ENCODE results near the gene ADD2.

The ADD2 gene

DNA sequence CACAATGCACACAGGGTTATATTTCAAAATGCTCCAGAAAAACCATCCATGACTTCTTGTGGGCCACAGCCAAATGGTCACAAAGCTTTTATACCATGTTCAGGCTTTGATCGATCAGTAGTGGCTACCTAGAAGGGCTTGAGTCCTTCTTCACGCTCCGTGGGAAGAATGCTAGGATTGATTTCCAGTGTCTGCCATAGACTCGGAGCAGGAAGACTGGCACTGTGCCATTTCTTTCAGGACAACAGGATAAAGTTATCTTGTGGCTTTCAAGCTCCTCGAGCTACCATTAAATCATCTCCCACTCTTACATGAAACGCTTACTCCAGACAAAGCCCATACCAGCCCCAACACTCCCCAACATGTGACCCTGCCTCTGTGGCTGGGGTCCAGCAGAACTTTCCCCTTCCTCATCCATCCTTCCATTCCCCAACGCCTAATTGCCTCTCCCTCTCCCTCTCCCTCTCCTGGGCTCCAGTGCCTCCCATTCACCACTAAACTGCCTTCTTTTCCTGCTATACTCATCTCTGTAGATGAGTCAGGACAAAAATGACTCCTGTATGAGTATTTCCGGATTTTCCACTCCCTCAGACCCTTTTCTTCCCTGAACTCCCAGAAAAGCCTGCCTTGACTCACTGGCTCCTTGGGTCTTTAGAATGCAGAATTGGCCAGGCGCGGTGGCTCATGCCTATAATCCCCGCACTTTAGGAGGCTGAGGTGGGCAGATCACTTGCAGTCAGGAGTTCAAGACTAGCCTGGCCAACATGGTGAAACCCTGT lies 40.9 kb downstream of the ADD2 start:
- no peak overlapping the region for H3K4me3 ChIP-seq (ENCODE audit: low read depth, low read length)
- TF ChIP-seq, protein P1, sequence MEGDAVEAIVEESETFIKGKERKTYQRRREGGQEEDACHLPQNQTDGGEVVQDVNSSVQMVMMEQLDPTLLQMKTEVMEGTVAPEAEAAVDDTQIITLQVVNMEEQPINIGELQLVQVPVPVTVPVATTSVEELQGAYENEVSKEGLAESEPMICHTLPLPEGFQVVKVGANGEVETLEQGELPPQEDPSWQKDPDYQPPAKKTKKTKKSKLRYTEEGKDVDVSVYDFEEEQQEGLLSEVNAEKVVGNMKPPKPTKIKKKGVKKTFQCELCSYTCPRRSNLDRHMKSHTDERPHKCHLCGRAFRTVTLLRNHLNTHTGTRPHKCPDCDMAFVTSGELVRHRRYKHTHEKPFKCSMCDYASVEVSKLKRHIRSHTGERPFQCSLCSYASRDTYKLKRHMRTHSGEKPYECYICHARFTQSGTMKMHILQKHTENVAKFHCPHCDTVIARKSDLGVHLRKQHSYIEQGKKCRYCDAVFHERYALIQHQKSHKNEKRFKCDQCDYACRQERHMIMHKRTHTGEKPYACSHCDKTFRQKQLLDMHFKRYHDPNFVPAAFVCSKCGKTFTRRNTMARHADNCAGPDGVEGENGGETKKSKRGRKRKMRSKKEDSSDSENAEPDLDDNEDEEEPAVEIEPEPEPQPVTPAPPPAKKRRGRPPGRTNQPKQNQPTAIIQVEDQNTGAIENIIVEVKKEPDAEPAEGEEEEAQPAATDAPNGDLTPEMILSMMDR (IDR thresholded peaks at IDR 0.05; ENCODE audit: low read depth, low read length), result no peak
- TF ChIP-seq MYC (IDR thresholded peaks at IDR 0.05; ENCODE audit: low read depth, low read length) (no peak), POLR2A (IDR thresholded peaks at IDR 0.05; ENCODE audit: extremely low read depth, insufficient read length) (no peak)
- TF ChIP-seq, protein P2, sequence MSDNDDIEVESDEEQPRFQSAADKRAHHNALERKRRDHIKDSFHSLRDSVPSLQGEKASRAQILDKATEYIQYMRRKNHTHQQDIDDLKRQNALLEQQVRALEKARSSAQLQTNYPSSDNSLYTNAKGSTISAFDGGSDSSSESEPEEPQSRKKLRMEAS (IDR thresholded peaks at IDR 0.05; ENCODE audit: low read depth, low read length), result no peak
- no peak for DNase-seq (ENCODE audit: low read depth)

GRCh38 chr2:70725505-70725904 lies 42.5 kb downstream of the ADD2 start:
- no peak for TF ChIP-seq POLR2A (IDR thresholded peaks at IDR 0.05; ENCODE audit: extremely low read depth, insufficient read length)
- TF ChIP-seq, protein P2 (IDR thresholded peaks at IDR 0.05; ENCODE audit: low read depth, low read length), result no peak
- no peak for TF ChIP-seq MYC (IDR thresholded peaks at IDR 0.05; ENCODE audit: low read depth, low read length)
- TF ChIP-seq, protein P1 (IDR thresholded peaks at IDR 0.05; ENCODE audit: low read depth, low read length), result no peak
- DNase-seq (ENCODE audit: low read depth), result no peak
- no peak overlapping the region for H3K4me3 ChIP-seq (ENCODE audit: low read depth, low read length)

DNA sequence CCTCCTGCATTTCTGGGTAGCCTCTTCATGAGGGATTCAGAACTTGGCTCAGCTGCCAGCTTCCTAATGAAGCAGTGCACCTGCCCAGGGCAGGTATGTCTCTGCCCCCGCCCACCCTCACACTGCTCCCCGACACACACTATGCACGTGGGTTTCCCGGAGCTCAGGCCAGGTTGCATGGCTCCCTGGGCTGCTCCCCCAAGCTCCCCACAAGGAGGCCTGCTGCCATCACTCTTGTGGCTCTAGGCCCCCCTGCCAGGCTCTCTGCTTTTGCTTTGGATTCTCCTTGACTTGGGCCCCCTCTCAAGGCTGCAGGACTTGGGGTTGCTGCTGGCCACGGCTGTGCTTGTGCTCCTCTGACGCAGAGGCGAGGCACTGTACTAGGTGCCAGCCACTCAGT lies 43.6 kb downstream of the ADD2 start:
- TF ChIP-seq, protein P1 (IDR thresholded peaks at IDR 0.05; ENCODE audit: low read depth, low read length), result no peak
- H3K4me3 ChIP-seq (ENCODE audit: low read depth, low read length), result no peak overlapping the region
- no peak for DNase-seq (ENCODE audit: low read depth)

GRCh38 chr2:70723286-70723885 lies 44.6 kb downstream of the ADD2 start:
- H3K4me3 ChIP-seq (ENCODE audit: low read depth, low read length), result no peak overlapping the region
- TF ChIP-seq, protein P1 (IDR thresholded peaks at IDR 0.05; ENCODE audit: low read depth, low read length), result no peak
- no peak for TF ChIP-seq MYC (IDR thresholded peaks at IDR 0.05; ENCODE audit: low read depth, low read length)
- TF ChIP-seq POLR2A (IDR thresholded peaks at IDR 0.05; ENCODE audit: extremely low read depth, insufficient read length), result no peak
- TF ChIP-seq, protein P2 (IDR thresholded peaks at IDR 0.05; ENCODE audit: low read depth, low read length), result no peak
- DNase-seq (ENCODE audit: low read depth), result no peak

DNA sequence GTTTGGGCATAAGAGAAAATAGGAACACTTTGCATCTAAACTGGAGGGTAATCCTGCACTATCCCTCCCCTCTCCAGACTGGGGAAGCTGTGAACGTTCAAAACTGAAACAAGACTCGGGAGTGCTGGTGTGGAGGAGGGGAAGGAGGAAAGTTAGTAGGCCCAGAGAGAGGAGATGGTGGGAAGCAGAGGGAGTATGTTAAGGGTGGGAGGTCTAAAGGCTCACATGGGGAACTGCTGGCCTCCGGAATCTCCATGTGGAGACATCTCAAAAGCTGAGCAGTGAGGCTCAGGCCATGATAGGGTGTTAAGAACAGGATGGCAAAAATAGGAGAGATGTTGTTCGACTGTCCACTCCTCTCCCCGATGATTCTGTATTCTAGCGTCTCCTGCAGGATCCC lies 47.9 kb downstream of the ADD2 start:
- no peak overlapping the region for H3K4me3 ChIP-seq (ENCODE audit: low read depth, low read length)
- TF ChIP-seq, protein P2 (IDR thresholded peaks at IDR 0.05; ENCODE audit: low read depth, low read length), result no peak
- no peak for TF ChIP-seq MYC (IDR thresholded peaks at IDR 0.05; ENCODE audit: low read depth, low read length)
- TF ChIP-seq, protein P1 (IDR thresholded peaks at IDR 0.05; ENCODE audit: low read depth, low read length), result no peak
- DNase-seq (ENCODE audit: low read depth), result no peak

All from NB4 (cell line).